HepG2 (cell line): ENCODE data around the gene MEAK7. TPM values are rescaled to one million over a fixed set of nuclear protein-coding genes. Genes with fewer than 3 reads are reported as not detected.

Source experiments
- ARNTL ChIP-seq: sonication (generic); formaldehyde crosslinking; IDR thresholded peaks from 2 replicates; pipeline ENCODE4 v1.4.0; 2020; ENCODE audit warnings: mild to moderate bottlenecking, missing genetic modification reagents
- GABPA ChIP-seq, 2 experiments: IDR thresholded peaks; 2 replicates each; pipeline ENCODE4 v1.6.1; 2011 to 2016; ENCODE audit warnings: low read depth in 2 of 2, low read length in 1 of 2, missing biosample characterization in 1 of 2, missing genetic modification characterization in 1 of 2
- HOXA3 ChIP-seq: sonication (generic); formaldehyde crosslinking; IDR thresholded peaks from 2 replicates; pipeline ENCODE4 v1.5.0; 2020; ENCODE audit warnings: missing genetic modification reagents
- MAX ChIP-seq: IDR thresholded peaks from 2 replicates; pipeline ENCODE4 v1.6.1; 2012; ENCODE audit warnings: inconsistent platforms
- MEF2D ChIP-seq: sonication (generic); formaldehyde crosslinking; IDR thresholded peaks from 2 replicates; pipeline ENCODE4 v1.5.1; 2020; ENCODE audit warnings: mild to moderate bottlenecking, missing genetic modification reagents
- TMF1 ChIP-seq: sonication (generic); formaldehyde crosslinking; IDR thresholded peaks from 2 replicates; pipeline ENCODE4 v1.8.1; 2022; ENCODE audit warnings: low read depth, missing genetic modification reagents
- ZNF557 ChIP-seq: sonication (generic); formaldehyde crosslinking; IDR thresholded peaks from 2 replicates; pipeline ENCODE4 v1.4.0; 2020; ENCODE audit warnings: missing genetic modification reagents
- polyA plus RNA-seq, 8 experiments: library from polyadenylated mRNA; depleted of rRNA in 3 of 8; stranded (reverse) in 7 of 8; unstranded in 1 of 8; fragments of >200 nt; fragmentation: Illumina TruSeq in 4 of 8; extraction: Trizol in 4 of 8; gene quantifications; 2 replicates each; pipeline versions ENCODE4 v1.2.1 to v1.2.3, GENCODE V29; 2011 to 2016; ENCODE audit warnings: low read depth in 4 of 8, missing spikeins in 1 of 8, mixed read lengths in 1 of 8; ENCODE audit not compliant: insufficient read depth in 1 of 8
- total RNA-seq, 5 experiments: library from RNA; depleted of rRNA; stranded (reverse); fragments of >200 nt; fragmentation: Illumina TruSeq; extraction: Trizol; gene quantifications; 2 replicates each; pipeline ENCODE4 v1.2.3, GENCODE V29; 2016; ENCODE audit warnings: low read depth in 1 of 5
- TF ChIP-seq, protein P1 (sequence below): fragments of 450-650 bp; IDR thresholded peaks from 2 replicates; pipeline ENCODE4 v1.6.1; 2017; ENCODE audit warnings: mild to moderate bottlenecking

MEAK7 gene
- total and polyA plus RNA-seq, 2 of the 13 experiments (the other 11 are each of a cell fraction or from before 2014, with no cell fraction given): 11.8 to 14.7 TPM

DNA sequence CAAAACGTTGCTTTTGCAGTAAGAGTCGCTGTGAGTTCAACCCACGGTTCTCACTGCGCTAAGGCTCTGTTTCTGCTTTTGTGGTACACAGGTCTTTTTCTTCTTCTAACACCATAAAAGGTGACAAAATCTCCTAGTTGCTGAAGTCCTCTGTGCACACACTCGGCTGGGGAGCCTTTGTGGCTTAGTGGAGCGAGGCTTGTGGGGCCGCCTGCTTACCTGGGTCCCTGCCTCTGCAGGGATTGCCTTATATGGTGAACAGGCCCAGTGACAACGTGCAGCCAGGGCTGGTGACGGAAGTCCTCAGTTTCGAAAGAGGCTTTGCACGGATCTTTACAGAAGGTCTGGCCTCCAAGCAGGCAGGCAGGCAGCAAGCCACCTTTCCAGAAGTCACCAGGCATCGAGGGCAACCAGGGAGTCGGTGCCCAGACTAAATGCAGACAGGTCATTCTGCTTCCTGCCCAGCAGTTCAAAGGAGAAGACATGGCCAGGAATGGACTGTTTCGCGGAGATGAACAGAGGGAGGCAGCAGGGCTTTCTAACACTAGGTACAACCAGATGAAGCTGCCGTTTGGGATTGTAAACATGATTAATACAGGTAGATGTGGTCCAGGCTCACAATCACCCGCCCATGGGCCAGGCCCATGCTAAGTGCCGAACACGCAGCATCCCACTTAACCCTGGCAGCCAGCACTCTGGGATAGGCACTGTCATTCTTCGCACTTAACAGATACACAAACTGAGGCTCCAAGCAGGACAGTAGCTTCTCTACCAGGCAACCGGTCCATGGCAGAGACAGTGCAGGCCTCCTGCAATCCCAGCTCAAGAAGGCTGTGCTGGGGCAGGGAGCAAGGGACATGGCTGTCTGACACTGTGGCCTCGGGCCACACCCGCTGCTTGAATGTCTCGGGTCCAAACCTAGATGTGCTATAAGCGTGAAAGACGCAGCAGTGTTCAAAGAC, 10.7 kb upstream of the MEAK7 start (continued):
- TF ChIP-seq ARNTL (peak; percentile 43; the same call in 1 of the 2 replicates), MEF2D (CRISPR knock-in tag) (peak; percentile 54; the same call in 1 of the 2 replicates), GABPA (IDR thresholded peaks at IDR 0.05; ENCODE audit: low read depth, low read length) (no peak), GABPA (CRISPR knock-in tag; IDR thresholded peaks at IDR 0.05; ENCODE audit: low read depth) (peak; percentile 30; the same call in 1 of the 2 replicates), TMF1 (0 out of 2 replicates have a peak, but pooled peaks have one; percentile 53), MAX (peak; percentile 66), ZNF557 (CRISPR knock-in tag) (no peak), HOXA3 (peak; percentile 8; the same call in 1 of the 2 replicates)
- TF ChIP-seq, protein P1, sequence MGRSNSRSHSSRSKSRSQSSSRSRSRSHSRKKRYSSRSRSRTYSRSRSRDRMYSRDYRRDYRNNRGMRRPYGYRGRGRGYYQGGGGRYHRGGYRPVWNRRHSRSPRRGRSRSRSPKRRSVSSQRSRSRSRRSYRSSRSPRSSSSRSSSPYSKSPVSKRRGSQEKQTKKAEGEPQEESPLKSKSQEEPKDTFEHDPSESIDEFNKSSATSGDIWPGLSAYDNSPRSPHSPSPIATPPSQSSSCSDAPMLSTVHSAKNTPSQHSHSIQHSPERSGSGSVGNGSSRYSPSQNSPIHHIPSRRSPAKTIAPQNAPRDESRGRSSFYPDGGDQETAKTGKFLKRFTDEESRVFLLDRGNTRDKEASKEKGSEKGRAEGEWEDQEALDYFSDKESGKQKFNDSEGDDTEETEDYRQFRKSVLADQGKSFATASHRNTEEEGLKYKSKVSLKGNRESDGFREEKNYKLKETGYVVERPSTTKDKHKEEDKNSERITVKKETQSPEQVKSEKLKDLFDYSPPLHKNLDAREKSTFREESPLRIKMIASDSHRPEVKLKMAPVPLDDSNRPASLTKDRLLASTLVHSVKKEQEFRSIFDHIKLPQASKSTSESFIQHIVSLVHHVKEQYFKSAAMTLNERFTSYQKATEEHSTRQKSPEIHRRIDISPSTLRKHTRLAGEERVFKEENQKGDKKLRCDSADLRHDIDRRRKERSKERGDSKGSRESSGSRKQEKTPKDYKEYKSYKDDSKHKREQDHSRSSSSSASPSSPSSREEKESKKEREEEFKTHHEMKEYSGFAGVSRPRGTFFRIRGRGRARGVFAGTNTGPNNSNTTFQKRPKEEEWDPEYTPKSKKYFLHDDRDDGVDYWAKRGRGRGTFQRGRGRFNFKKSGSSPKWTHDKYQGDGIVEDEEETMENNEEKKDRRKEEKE: no peak
- TF ChIP-seq, all 625 proteins: peak for 98
